Measurements from ENCODE around the gene DNTT.
A peak's percentile ranks its signal among the peaks of the same experiment; 100 is the strongest.
"Not testable (repeated sequence)": the region's sequence is repeated elsewhere in the genome, so short reads cannot be mapped to it uniquely, and the experiment has no call there.

DNTT gene

GRCh38 chr10:96276831-96277230 lies 27.4 kb upstream of the DNTT start:
- DNase-seq = no peak

DNA sequence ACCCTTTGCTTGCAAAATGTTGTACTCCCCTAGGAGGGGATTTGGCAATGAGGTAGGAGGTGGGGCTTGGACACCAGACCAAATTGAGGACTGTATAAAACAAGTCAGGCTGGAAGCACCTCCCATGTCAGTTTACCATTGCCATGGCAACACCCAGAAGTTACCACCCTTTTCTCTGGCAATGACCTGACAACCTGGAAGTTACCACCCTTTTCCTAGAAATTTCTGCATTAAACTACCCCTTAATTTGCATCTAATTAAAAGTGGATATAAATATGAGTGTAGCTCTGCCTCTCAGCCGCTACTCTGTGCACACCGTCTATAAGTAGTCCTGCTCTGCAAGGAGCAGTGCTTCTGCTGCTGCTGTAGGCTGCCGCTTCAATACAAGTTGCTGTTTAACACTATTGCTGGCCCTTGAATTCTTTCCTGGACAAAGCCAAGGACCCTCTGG lies 25.0 kb upstream of the DNTT start:
- DNase-seq = no peak

DNA sequence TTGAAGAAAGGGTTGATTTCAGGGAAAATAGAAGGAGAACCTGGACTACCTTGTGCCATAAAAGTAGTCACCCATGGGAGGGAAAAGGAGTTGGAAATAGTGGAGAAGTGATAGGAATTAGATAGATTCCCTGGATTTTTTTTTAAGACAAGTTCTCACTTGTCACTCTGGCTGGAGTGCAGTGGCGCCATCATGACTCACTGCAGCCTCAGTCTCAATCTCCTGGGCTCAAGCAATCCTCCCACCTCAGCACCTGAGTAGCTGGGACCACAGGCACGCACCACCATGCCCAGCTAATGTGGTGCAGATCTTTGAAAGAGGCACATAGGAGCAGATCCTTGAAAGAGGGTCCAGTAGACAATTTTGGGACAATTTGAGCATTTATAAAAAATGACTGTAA lies 23.4 kb upstream of the DNTT start:
- DNase-seq = no peak

DNA sequence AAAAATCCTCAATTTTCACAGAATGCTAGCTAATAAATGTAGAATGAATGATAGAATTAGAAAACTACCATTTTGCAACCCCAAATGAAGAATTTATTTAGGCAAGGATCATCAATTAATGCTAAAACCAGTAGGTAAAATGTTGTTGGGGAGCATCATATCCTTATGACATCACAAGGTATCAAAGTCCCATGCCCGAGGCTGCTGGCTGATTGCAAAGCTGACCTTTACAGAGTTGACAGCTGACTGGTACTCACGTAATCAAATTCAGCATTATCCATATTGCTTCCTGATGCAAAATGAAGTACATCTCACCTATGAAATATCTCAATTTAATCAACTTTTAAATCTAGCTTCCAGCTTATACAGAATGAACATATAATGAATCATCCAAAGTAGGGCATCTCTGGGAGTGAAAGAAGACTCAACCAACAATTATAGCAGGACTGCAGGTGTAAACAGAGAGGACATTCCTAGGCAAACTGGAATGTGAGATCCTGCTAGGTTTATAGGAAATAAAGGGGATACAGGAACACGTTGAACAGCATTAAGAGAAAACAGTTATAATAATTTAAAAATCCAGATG lies 22.7 kb upstream of the DNTT start:
- DNase-seq = no peak

DNA sequence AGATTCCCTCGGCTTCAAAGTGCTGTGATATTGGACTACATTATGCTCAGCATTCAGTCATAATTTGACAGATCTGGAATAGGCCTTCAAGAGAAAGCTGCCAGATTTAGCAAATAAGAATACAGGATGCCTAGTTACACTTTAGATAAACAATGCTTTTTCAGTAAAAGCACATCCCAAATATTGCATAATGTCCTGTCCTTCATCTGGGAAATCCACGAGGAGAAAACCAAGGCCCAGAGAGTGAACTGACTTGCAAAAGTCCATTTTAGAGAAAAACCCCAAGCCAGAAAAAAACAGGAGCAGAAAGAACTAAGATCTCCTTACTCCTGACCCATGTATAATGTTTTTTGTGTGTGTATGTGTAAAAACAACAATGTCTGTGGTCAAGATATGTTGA lies 20.9 kb upstream of the DNTT start:
- DNase-seq = no peak

- no peak for DNase-seq
Observed at GRCh38 chr10:96283756-96284155, 20.5 kb upstream of the DNTT start.

DNA sequence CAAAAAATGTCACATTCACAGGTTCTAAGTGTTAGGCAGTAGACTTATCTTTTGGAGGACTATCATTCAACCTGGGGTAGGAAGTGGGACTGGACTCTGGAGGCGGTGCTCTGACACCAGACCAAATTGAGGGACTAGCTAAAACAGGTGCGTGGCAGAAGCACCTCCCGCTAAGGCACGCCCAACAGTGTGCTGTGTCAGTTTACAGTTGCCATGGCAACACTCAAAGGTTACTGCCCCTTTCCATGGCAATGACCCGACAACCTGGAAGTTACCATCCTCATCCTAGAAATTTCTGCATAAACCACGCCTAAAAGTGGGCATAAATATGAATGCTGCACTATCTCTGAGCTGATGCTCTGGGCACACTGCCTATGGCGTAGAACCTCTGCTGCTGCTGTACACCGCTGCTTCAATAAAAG lies 18.9 kb upstream of the DNTT start:
- no peak for DNase-seq

DNA sequence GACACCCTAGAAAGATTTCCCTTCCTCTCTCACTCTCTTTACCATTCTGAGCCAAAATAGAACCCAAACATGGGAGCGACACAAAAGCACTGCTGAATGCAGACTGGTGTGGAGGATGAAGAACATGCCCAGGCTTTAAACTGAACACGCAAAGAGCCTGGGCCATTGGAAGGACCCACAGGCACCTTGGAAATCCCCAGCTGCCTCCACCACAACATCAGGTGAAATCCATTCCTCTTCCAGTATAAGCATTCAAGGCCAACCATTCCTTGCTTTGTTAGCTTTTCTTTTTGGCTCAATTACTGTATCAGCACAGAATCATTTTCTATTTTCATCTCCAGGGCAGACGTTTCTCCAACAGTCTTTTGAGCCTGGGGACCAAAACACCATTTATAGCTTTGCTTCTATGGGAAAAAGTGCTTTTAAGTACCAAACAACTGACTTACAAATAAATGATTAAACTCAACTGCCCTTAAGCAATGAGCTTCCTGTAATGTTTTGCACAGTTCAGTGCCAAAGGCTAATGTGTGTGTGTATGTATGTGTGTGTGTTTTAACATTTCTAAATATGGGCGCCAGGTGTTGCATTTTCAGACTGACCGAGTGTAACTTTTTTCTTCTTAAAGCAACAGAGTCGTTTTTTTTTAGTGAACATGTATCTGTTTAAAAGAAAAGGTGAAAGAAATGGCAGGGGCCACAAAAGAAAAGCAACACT lies 16.7 kb upstream of the DNTT start:
- no peak for DNase-seq

DNA sequence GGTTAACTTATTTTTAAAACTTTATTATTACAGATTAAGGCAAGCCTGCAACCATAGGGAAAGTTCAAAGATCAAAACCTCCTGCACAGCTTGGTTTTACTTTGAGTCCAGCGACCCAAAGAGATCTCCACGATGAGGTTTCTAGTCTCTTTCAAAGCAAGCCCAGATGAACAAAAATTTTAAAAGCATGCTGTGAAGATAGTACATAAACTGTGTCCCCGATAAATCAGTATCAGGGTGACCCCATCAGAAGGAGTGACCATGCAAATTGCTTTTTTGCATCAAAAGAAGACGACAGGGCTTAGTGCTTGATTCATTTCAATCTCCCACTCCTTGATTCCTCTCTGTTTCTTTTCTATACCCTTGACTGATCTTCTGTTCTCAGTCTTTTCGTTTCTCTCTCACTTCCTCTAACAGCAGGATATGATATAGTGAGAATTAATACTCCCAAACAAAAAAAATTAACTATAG lies 16.0 kb upstream of the DNTT start:
- DNase-seq = no peak

DNA sequence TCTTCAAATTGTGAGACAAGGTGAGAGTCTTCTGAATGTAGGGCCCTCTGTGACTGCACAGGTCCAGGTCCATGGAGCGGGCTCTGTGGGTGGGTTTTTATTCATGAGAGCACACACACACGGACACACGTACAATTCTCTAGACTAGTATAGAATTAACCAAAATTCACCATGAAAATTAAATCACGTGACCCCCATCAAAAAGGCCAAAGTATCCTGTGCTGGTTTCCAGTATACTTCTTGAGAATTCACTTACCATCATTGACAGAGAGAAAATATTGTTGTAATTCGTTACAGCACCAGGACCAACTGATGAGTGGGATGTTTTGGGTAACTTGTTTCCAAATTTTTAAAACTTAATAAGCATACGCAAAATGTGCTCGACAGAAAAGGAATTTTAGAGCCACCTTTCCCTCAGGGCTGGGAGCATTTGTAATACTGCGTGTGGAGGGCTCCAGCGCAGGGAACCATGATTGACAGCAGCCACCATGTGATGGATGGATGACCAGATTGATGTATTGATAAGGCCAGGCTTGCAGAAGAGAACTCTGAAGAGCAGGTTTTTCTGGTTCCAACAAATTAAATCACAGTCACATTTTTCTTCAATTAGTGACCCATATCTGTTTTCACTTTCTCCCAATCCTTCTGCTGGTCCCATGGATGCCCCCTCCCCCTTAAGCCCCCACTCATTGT lies 14.9 kb upstream of the DNTT start:
- DNase-seq = no peak

DNA sequence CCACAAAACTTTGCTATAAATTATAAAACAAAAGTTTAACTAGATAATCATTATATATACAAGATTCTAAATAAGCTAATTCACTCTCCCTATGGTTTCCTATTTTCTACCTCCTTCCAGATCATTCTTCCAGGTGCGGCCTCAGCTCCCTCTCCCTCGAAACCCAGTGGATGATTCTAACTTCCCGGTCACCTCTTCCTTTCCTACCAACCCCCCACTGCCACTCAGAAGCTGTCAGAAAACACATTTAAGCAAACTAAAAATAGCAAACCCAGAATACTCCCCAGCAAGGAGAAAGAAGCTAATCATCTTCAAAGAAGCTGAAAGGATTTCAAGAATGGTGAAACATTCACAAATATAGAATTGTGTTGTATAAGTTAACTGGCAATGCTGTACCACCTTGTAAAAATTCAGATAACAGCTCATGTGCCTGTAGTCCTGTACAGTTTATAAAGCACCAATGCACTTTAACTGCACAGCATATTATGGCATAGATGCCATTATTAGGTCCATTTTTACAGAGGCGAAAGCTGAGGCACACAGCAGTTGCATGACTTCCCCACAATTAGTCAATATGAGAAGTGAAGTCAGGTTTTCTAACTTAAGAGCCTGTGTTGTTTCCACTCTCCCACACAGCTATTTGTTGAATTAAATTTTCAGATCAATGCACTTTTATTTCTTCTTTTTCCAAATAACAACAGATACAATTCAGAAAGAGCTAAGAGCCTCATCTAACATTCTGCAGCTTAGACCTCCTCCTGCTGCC lies 13.7 kb upstream of the DNTT start:
- no peak for DNase-seq

GRCh38 chr10:96292971-96293920 lies 11.0 kb upstream of the DNTT start:
- DNase-seq = no peak

GRCh38 chr10:96295475-96295874 lies 8.8 kb upstream of the DNTT start:
- no peak for DNase-seq

- no peak for DNase-seq
Observed at GRCh38 chr10:96297486-96297885, 6.7 kb upstream of the DNTT start.

DNA sequence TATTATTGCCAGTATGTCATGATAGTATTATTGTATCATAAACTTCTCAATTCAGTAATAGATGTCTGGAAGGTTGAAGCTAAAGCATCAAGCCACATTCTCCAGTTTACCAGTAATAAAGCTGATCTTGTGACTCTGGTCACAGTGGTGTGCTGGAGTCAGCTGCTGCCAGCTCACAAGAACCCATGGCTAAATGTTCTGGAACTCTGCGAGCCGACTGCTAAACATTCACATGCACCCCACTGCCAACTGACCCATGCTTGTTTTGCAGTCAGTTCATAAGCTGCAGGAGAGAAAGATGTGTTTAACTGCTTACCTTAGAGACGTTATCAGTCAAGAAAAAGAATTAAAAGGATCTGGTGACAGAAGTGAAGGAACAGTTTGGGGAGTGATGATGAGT lies 5.9 kb upstream of the DNTT start:
- no peak for DNase-seq

- no peak for DNase-seq
Observed at GRCh38 chr10:96299383-96299782, 4.9 kb upstream of the DNTT start.

DNA sequence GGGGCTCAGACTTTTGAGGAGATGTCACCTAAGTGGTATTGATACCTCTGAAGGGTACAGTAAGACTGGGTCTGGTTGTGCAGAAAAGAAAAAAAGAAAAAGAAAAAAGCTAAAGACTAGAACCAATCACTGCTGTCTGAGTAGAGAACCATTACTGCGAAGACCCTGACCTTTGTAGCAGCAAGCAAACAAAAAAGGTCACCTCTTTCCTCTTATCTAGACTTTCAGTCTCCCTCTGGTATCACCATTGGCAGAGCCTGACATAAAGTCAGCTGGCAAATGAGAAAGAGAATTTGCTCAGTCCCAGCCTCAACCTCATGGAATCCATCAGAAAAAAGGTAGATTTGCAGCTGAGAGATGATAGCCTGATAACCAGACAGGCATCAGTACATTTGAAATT lies 2.6 kb upstream of the DNTT start:
- no peak for DNase-seq

GRCh38 chr10:96305019-96305418 lies 785 bp downstream of the DNTT start:
- no peak for DNase-seq

- peak; percentile 30 for DNase-seq
Observed at GRCh38 chr10:96306516-96306915, 2.3 kb downstream of the DNTT start.

DNA sequence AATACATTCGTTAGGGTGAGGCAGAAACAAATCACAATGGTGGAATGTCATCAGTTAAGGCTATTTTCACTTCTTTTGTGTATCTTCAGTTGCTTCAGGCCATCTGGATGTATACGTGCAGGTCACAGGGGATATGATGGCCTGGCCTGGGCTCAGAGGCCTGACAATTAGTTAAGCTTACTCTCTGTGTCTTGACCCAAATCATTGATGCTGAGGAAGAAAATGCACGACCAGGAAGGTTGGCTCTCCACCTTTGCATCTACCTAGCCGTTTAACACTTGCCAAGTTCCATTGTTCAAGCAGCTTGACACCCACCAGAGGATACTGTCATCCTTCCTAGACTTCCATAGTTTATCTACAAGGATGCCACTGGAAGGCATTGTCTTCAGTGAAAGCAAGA lies 4.6 kb downstream of the DNTT start:
- DNase-seq = not testable (repeated sequence)

- DNase-seq = no peak
Observed at GRCh38 chr10:96309628-96310320, 5.5 kb downstream of the DNTT start.

- no peak for DNase-seq
Observed at GRCh38 chr10:96310321-96310669, 6.1 kb downstream of the DNTT start.

Data from activated naive CD4-positive, alpha-beta T cell treated with anti-CD3 and anti-CD28 coated beads, Interleukin-2, amount 50 U/mL, for 16 hours (primary cell).